Neural progenitor cell (in vitro differentiated cells): Measurements from ENCODE around the gene C1orf21. TPM values are rescaled to one million over a fixed set of nuclear protein-coding genes. Genes with fewer than 3 reads are reported as not detected.

ENCODE experiments used
- DNase-seq: peaks from one replicate; pipeline ENCODE4 v3.0.0-alpha.2; 2016; ENCODE audit warnings: low spot score
- H2AFZ ChIP-seq: fragments of 200-600 bp; sonication (generic); replicated peaks from 2 replicates; pipeline ENCODE4 v1.6.1; 2016; ENCODE audit warnings: antibody characterized with exemption
- H3F3A ChIP-seq: fragments of 200-600 bp; sonication (generic); 2 replicates; pipeline ENCODE4 v1.6.1; 2016; ENCODE audit warnings: antibody characterized with exemption, low read depth
- H3K27ac ChIP-seq: fragments of 200-600 bp; sonication (generic); 2 replicates; pipeline ENCODE4 v1.5.1; 2016; ENCODE audit warnings: mild to moderate bottlenecking
- H3K27me3 ChIP-seq: fragments of 200-600 bp; sonication (generic); 2 replicates; pipeline ENCODE4 v1.6.1; 2016; ENCODE audit warnings: mild to moderate bottlenecking, moderate library complexity
- H3K36me3 ChIP-seq: fragments of 200-600 bp; sonication (generic); 2 replicates; pipeline ENCODE4 v1.5.1; 2016
- H3K4me1 ChIP-seq: fragments of 200-600 bp; sonication (generic); 2 replicates; pipeline ENCODE4 v1.6.1; 2016; ENCODE audit warnings: mixed run types
- H3K4me2 ChIP-seq: fragments of 200-600 bp; sonication (generic); 2 replicates; pipeline ENCODE4 v1.6.1; 2016
- H3K4me3 ChIP-seq: fragments of 200-600 bp; sonication (generic); 2 replicates; pipeline ENCODE4 v1.5.1; 2016
- H3K79me2 ChIP-seq: fragments of 200-600 bp; sonication (generic); 2 replicates; pipeline ENCODE4 v1.6.1; 2016; ENCODE audit warnings: low read depth
- H3K9ac ChIP-seq: fragments of 200-600 bp; sonication (generic); 2 replicates; pipeline ENCODE4 v1.6.1; 2016
- H3K9me3 ChIP-seq: fragments of 200-600 bp; sonication (generic); 2 replicates; pipeline ENCODE4 v1.5.1; 2016; ENCODE audit warnings: low read depth
- H4K20me1 ChIP-seq: fragments of 200-600 bp; sonication (generic); 2 replicates; pipeline ENCODE4 v1.6.1; 2016; ENCODE audit warnings: low read depth
- H3K27ac Mint-ChIP-seq: 3 replicates; pipeline ENCODE4 v1.8.0; 2021; ENCODE audit warnings: mixed read lengths
- H3K27me3 Mint-ChIP-seq: 2 replicates; pipeline ENCODE4 v1.8.0; 2022; ENCODE audit warnings: low read depth, mild to moderate bottlenecking, inconsistent platforms, moderate library complexity, mixed read lengths; ENCODE audit not compliant: insufficient read depth
- H3K36me3 Mint-ChIP-seq: 3 replicates; pipeline ENCODE4 v1.8.0; 2021; ENCODE audit warnings: mixed read lengths
- H3K4me1 Mint-ChIP-seq: 3 replicates; pipeline ENCODE4 v1.8.0; 2021; ENCODE audit warnings: mixed read lengths
- H3K4me3 Mint-ChIP-seq: 3 replicates; pipeline ENCODE4 v1.8.0; 2021; ENCODE audit warnings: mild to moderate bottlenecking, moderate library complexity, mixed read lengths
- H3K9me3 Mint-ChIP-seq: 3 replicates; pipeline ENCODE4 v1.8.0; 2020; ENCODE audit warnings: mixed read lengths
- EZH2 ChIP-seq: fragments of 200-600 bp; sonication (generic); IDR thresholded peaks from 2 replicates; pipeline ENCODE4 v1.6.1; 2017; ENCODE audit warnings: antibody characterized with exemption, mild to moderate bottlenecking, moderate library complexity
- EZH2phosphoT487 ChIP-seq: fragments of 200-600 bp; sonication (generic); IDR thresholded peaks from 2 replicates; pipeline ENCODE4 v1.6.1; 2017; ENCODE audit warnings: antibody characterized with exemption
- total RNA-seq: library from RNA; depleted of rRNA; stranded (reverse); fragments of >200 nt; gene quantifications from 2 replicates; pipeline ENCODE4 v1.2.3, GENCODE V29; 2015; ENCODE audit warnings: low replicate concordance
- TF ChIP-seq, protein P1 (sequence below): fragments of 200-600 bp; sonication (generic); IDR thresholded peaks from 2 replicates; pipeline ENCODE4 v1.5.1; 2017; ENCODE audit warnings: antibody characterized with exemption, mild to moderate bottlenecking

The C1orf21 gene
- total RNA-seq, 1 donor from 2014 or later, result 117 TPM

DNA sequence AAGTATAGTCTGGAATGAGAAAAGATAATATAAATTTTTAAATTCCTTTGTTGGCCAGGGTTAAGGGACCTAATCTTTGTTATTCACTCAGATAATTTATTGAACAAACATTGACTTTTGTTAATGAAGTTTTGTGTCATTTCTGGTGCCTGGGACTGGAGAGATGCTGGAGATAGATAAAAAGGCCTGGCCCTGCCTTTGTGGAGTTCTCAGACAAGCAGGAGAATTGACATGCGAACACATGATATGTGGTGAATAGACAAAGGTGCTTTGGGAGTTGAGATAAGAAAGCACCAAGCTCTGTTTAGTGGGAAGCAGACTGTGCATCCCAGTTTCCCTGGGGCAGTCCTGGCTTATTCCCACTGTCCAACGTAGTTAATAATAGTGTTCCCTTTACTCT, 8.5 kb downstream of the C1orf21 start:
- Histone ChIP-seq H3K4me2 (no peak overlapping the region), H2AFZ (no peak overlapping the region), H3K79me2 (peaks cover 100% of the 10 kb centered on the region), H3K4me1 (peaks cover 47% of the 10 kb centered on the region), H3F3A (no peaks in the 10 kb centered on the region), H4K20me1 (peaks cover 91% of the 10 kb centered on the region), H3K36me3 (no peaks in the 10 kb centered on the region), H3K9ac (no peak overlapping the region), H3K4me3 (no peak overlapping the region), H3K9me3 (no peaks in the 10 kb centered on the region), H3K27me3 (no peaks in the 10 kb centered on the region), H3K27ac (no peak overlapping the region)
- no peak overlapping the region for H3K4me3 Mint-ChIP-seq
- no peak for DNase-seq
- H3K4me1 Mint-ChIP-seq, result peaks cover 5% of the 10 kb centered on the region
- no peak overlapping the region for H3K27ac Mint-ChIP-seq
- H3K36me3 Mint-ChIP-seq, result peaks cover 3% of the 10 kb centered on the region
- TF ChIP-seq EZH2, result no peak
- TF ChIP-seq, protein P1, sequence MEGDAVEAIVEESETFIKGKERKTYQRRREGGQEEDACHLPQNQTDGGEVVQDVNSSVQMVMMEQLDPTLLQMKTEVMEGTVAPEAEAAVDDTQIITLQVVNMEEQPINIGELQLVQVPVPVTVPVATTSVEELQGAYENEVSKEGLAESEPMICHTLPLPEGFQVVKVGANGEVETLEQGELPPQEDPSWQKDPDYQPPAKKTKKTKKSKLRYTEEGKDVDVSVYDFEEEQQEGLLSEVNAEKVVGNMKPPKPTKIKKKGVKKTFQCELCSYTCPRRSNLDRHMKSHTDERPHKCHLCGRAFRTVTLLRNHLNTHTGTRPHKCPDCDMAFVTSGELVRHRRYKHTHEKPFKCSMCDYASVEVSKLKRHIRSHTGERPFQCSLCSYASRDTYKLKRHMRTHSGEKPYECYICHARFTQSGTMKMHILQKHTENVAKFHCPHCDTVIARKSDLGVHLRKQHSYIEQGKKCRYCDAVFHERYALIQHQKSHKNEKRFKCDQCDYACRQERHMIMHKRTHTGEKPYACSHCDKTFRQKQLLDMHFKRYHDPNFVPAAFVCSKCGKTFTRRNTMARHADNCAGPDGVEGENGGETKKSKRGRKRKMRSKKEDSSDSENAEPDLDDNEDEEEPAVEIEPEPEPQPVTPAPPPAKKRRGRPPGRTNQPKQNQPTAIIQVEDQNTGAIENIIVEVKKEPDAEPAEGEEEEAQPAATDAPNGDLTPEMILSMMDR, result no peak
- TF ChIP-seq EZH2phosphoT487, result no peak
- no peaks in the 10 kb centered on the region for H3K27me3 Mint-ChIP-seq
- no peaks in the 10 kb centered on the region for H3K9me3 Mint-ChIP-seq

DNA sequence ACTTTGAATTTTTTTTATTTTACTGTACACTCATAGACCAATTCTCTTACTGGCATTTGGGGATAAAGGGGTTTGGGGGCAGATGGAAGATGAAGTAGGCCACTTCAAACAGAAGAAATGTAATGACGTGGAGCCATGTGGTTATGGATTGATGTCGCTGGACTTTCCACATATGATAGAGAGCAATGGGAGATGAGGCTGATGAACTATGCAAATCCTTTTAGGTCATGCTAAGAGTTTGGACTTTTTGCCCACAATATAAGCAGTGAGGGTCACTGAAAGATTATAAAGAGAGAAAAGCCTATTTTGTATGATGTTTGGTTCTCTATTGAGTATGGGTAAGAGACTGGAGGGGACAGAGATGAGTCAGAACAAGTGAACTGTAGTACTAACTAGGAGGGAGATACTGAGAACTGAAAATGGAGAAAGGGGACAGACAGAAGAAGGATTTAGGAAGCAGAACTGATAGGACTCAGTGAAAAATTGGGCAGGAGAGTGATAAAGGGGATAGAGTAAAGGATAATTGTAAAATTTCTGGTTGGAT, 9.2 kb downstream of the C1orf21 start:
- DNase-seq, result no peak
- H4K20me1 ChIP-seq, result peaks cover 86% of the 10 kb centered on the region
- Mint-ChIP-seq H3K36me3 (peaks cover 3% of the 10 kb centered on the region), H3K27ac (no peak overlapping the region), H3K9me3 (no peaks in the 10 kb centered on the region), H3K4me1 (peaks cover 5% of the 10 kb centered on the region), H3K27me3 (no peaks in the 10 kb centered on the region), H3K4me3 (no peak overlapping the region)
- no peak overlapping the region for H3K9ac ChIP-seq
- no peaks in the 10 kb centered on the region for H3F3A ChIP-seq
- no peaks in the 10 kb centered on the region for H3K36me3 ChIP-seq
- no peak overlapping the region for H2AFZ ChIP-seq
- no peak for TF ChIP-seq EZH2phosphoT487
- TF ChIP-seq, protein P1, result no peak
- no peak for TF ChIP-seq EZH2
- peaks cover 100% of the 10 kb centered on the region for H3K79me2 ChIP-seq
- H3K4me1 ChIP-seq, result peaks cover 45% of the 10 kb centered on the region
- no peaks in the 10 kb centered on the region for H3K27me3 ChIP-seq
- H3K27ac ChIP-seq, result no peak overlapping the region
- H3K4me3 ChIP-seq, result no peak overlapping the region
- H3K9me3 ChIP-seq, result no peaks in the 10 kb centered on the region
- no peak overlapping the region for H3K4me2 ChIP-seq

DNA sequence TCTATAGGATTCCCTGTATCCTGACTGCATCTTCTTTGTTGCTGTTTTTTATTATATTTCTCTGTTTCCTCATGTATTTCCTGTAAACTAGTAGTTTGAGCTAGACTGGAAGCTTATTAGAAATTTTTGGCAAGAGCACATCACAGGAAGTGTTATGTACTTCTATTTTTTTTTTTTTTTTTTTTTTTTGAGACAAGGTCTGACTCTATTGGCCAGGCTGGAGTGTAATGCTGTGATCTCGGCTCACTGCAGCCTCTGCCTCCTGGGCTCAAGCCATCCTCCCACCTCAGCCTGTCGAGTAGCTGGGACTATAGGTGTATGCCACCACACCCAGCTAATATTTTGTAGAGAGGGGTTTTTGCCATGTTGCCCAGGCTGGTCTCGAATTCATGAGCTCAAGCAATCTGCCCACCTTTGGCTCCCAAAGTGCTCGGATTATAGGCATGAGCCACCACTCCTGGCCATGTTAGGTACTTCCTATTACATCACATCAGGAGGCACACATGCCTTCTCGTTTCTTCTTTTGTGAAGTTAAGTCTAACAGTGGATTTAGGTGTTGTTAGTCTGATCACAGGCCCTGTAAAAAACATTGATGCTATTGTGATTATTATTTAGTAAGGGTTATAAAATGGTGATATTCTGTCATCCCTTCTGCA, 12.5 kb downstream of the C1orf21 start:
- no peak overlapping the region for H3K27ac ChIP-seq
- TF ChIP-seq EZH2, result no peak
- TF ChIP-seq, protein P1, result no peak
- no peak for TF ChIP-seq EZH2phosphoT487
- peaks cover 7% of the 10 kb centered on the region for H3F3A ChIP-seq
- no peaks in the 10 kb centered on the region for H3K27me3 ChIP-seq
- Mint-ChIP-seq H3K4me3 (no peak overlapping the region), H3K9me3 (no peaks in the 10 kb centered on the region), H3K4me1 (peaks cover 6% of the 10 kb centered on the region), H3K36me3 (peaks cover 3% of the 10 kb centered on the region), H3K27me3 (no peaks in the 10 kb centered on the region), H3K27ac (no peak overlapping the region)
- peak overlapping the region; percentile 23 for H3K4me2 ChIP-seq
- H3K9me3 ChIP-seq, result no peaks in the 10 kb centered on the region
- DNase-seq, result no peak
- H4K20me1 ChIP-seq, result peaks cover 65% of the 10 kb centered on the region
- no peak overlapping the region for H3K9ac ChIP-seq
- H3K4me1 ChIP-seq, result peaks cover 31% of the 10 kb centered on the region
- no peak overlapping the region for H2AFZ ChIP-seq
- H3K36me3 ChIP-seq, result no peaks in the 10 kb centered on the region
- peaks cover 100% of the 10 kb centered on the region for H3K79me2 ChIP-seq
- H3K4me3 ChIP-seq, result no peak overlapping the region
